LNCaP clone FGC (cell line): ENCODE measurements around the gene FRMPD4.

Experiments used
- DNase-seq: peaks from one replicate; pipeline ENCODE4 v3.0.0-alpha.2; 2011; ENCODE audit warnings: low read depth
- H3K4me3 ChIP-seq: 2 replicates; pipeline ENCODE4 v1.5.1; 2011; ENCODE audit warnings: mild to moderate bottlenecking, low read depth, low read length, control low read depth
- CTCF ChIP-seq: IDR thresholded peaks from 2 replicates; pipeline ENCODE4 v1.5.1; 2012; ENCODE audit warnings: mild to moderate bottlenecking; ENCODE audit not compliant: control insufficient read depth, insufficient read depth; ENCODE audit errors: extremely low read depth

The FRMPD4 gene

GRCh38 chrX:12229986-12230385 lies 91.7 kb downstream of the FRMPD4 start:
- no peak overlapping the region for H3K4me3 ChIP-seq
- no peak for DNase-seq
- no peak for TF ChIP-seq CTCF

- DNase-seq: no peak
- no peak for TF ChIP-seq CTCF
- H3K4me3 ChIP-seq: no peak overlapping the region
Measured at GRCh38 chrX:12234534-12235329, 96.5 kb downstream of the FRMPD4 start.

- H3K4me3 ChIP-seq: no peak overlapping the region
- no peak for TF ChIP-seq CTCF
Measured at GRCh38 chrX:12236156-12236555, 97.9 kb downstream of the FRMPD4 start.

GRCh38 chrX:12237131-12237530 lies 98.9 kb downstream of the FRMPD4 start:
- TF ChIP-seq CTCF: no peak
- H3K4me3 ChIP-seq: no peak overlapping the region
- DNase-seq: no peak

More at GRCh38 chrX:12236156-12236555, 97.9 kb downstream of the FRMPD4 start:
- DNase-seq: no peak

GRCh38 chrX:12237771-12238170 lies 99.5 kb downstream of the FRMPD4 start:
- H3K4me3 ChIP-seq: no peak overlapping the region
- DNase-seq: no peak
- TF ChIP-seq CTCF: no peak

GRCh38 chrX:12239356-12240082 lies 101.2 kb downstream of the FRMPD4 start:
- no peak for TF ChIP-seq CTCF
- H3K4me3 ChIP-seq: no peak overlapping the region
- no peak for DNase-seq
